ENCODE data around the gene CAB39.

GRCh38 chr2:230779607-230780006 lies 67.0 kb downstream of the CAB39 start:
- TF ChIP-seq EZH2 (IDR thresholded peaks at IDR 0.05; ENCODE audit: borderline replicate concordance, insufficient read depth, low read depth, low read length, poor library complexity, severe bottlenecking) (no peak), CTCF (IDR thresholded peaks at IDR 0.05) (no peak)

All from B cell (primary cell).